ENCODE results near the gene SASH1.

SASH1 gene

GRCh38 chr6:148509119-148509799 is 166.6 kb downstream of the SASH1 start:
- peak; percentile 55 to 77 for DNase-seq (ENCODE audit: low read depth in 2 of 2)

GRCh38 chr6:148509800-148510581 is 167.4 kb downstream of the SASH1 start:
- H3K4me3 ChIP-seq (replicated peaks in 1 of 2; ENCODE audit: low read depth in 2 of 2, low read length in 2 of 2), result peak overlapping the region; percentile 9 to 59
- TF ChIP-seq CTCF (IDR thresholded peaks at IDR 0.05; ENCODE audit: low read depth, low read length), result no peak
- DNase-seq (ENCODE audit: low read depth in 2 of 2), result peak; percentile 98 to 99

More at GRCh38 chr6:148509119-148509799, 166.6 kb downstream of the SASH1 start:
- no peak for TF ChIP-seq CTCF (IDR thresholded peaks at IDR 0.05; ENCODE audit: low read depth, low read length)
- peak overlapping the region; percentile 2 to 59 for H3K4me3 ChIP-seq (replicated peaks in 1 of 2; ENCODE audit: low read depth in 2 of 2, low read length in 2 of 2)

DNA sequence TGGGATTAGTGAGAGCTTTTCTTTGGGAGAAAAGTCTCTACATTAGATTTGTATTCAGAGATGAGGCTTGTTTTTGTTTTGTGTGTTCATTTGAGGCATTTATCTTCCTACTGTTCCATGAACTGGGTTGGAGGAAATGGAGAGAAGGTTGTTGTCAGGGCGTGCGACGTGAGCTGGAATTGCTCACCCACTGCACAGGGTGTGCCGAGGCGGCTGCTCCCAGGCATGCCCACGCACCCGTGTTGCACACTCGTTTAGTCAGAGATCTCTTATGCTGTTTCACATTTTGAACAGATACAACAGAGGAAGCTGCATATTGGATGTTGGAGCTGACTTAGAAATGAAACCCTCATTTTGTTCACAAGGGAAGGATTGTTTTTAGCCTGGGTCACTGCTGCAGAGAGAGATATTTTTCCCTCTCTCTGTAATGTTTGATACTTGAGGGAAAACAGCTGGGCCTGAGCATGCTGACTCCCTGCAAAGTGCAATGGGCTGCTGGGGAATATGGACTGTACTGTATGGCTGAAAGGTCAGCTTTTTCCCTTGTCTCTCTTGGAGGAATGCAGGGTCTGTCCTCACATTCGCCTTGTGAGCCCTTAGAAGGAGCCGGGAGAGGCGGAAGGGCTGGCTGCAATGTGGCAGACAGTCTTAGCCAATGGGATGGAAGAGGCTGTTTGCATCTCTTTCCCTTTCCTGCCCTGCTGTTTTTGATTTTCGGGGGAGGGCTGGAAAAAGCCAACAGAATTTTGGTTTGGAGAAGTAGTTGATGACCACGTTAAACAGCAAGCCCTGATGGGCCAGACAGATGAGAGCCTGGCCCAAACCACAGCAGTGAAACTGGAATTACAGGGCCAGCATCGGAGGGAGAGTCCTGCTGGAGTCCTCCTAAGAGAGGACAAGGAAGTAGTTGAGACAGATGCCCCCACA is 170.8 kb downstream of the SASH1 start:
- peak overlapping the region in 1 of 2 donors; percentile 0 for H3K4me3 ChIP-seq (replicated peaks in 1 of 2; ENCODE audit: low read depth in 2 of 2, low read length in 2 of 2)
- TF ChIP-seq CTCF (IDR thresholded peaks at IDR 0.05; ENCODE audit: low read depth, low read length), result no peak
- peak; percentile 58 to 85 for DNase-seq (ENCODE audit: low read depth in 2 of 2)

GRCh38 chr6:148514091-148514845 is 171.6 kb downstream of the SASH1 start:
- TF ChIP-seq CTCF (IDR thresholded peaks at IDR 0.05; ENCODE audit: low read depth, low read length), result no peak
- H3K4me3 ChIP-seq (replicated peaks in 1 of 2; ENCODE audit: low read depth in 2 of 2, low read length in 2 of 2), result peak overlapping the region in 1 of 2 donors; percentile 0
- peak in 1 of 2 donors; percentile 49 for DNase-seq (ENCODE audit: low read depth in 2 of 2)

DNA sequence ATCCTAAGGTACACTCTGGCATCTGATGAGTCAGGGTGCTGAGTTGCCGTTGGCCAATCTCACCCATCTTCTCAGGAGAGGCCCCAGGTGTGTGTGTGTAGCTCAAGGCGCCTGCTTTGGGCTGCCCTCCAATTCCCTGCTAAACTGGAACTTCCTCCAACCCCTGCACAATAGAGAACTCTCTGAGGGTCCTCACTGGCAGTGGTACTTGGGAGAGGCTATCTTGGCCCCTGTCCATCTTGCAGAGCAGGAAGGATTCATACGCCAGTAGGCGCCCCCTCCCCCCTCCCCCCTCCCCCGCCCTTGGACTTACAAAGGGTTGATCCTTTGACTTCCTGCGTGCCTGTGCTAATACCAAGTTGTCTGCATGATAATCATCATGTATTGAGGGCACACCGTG is 173.6 kb downstream of the SASH1 start:
- no peak overlapping the region for H3K4me3 ChIP-seq (replicated peaks in 1 of 2; ENCODE audit: low read depth in 2 of 2, low read length in 2 of 2)
- no peak for DNase-seq (ENCODE audit: low read depth in 2 of 2)
- no peak for TF ChIP-seq CTCF (IDR thresholded peaks at IDR 0.05; ENCODE audit: low read depth, low read length)

DNA sequence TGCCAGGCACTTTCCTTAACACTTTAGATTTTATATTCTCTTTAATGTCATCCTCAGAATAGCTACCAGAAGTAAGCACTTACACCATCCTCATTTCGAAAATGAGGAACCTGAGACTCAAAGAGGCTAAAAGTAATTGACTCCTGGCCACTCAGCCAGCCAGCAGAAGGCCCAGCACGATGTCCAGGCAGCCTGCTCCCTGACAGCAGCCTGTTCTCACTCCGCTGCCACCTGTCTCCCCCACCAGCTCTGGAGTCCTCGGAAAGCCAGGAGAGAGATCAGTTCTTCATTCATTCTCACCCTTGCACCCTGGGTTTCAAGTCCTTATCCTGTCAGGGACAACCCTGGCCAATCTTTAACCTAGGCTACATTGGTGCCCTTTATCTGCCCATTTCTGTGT is 174.0 kb downstream of the SASH1 start:
- TF ChIP-seq CTCF (IDR thresholded peaks at IDR 0.05; ENCODE audit: low read depth, low read length), result no peak
- DNase-seq (ENCODE audit: low read depth in 2 of 2), result no peak
- no peak overlapping the region for H3K4me3 ChIP-seq (replicated peaks in 1 of 2; ENCODE audit: low read depth in 2 of 2, low read length in 2 of 2)
